ENCODE measurements around the gene CUX1. TPM values are rescaled to one million over a fixed set of nuclear protein-coding genes. Genes with fewer than 3 reads are reported as not detected.
"Not testable (repeated sequence)": the region's sequence is repeated elsewhere in the genome, so short reads cannot be mapped to it uniquely, and the experiment has no call there.

CUX1 gene
- total RNA-seq, 8 experiments from 2014 or later: 9.2 to 52.7 (median 24.2) TPM

GRCh38 chr7:102165136-102165535 lies 347.7 kb downstream of the CUX1 start:
- in situ Hi-C loops (cut with MboI; ENCODE audit: low pct_unique_long_range_greater_than_20kb in 2 of 9, low sequenced_read_pairs in 9 of 9, unreplicated experiment in 9 of 9): no loop called here
- no peak overlapping the region for H3K27ac ChIP-seq
- peaks cover 8 to 18% of the 10 kb centered on the region in 2 donors for H3K4me1 ChIP-seq (replicated peaks in 1 of 2)
- no peak overlapping the region for H3K4me3 ChIP-seq
- no peak for ATAC-seq (replicated peaks in 6 of 8)
- 55 to 95% (median 81%) methylated on average over 1 to 4 of the region's 6 CpGs; no CpG with 5 or more reads in 4 of the 10 experiments for WGBS, 10 experiments

- ATAC-seq (replicated peaks in 6 of 8): no peak
- 66 to 100% (median 92%) methylated on average over 3 to 5 of the region's 6 CpGs; no CpG with 5 or more reads in 5 of the 10 experiments for WGBS, 10 experiments
- Histone ChIP-seq H3K4me3 (no peak overlapping the region), H3K27ac (no peak overlapping the region), H3K4me1 (replicated peaks in 1 of 2) (peaks cover 13 to 24% of the 10 kb centered on the region in 2 donors)
- in situ Hi-C loops (cut with MboI; ENCODE audit: low pct_unique_long_range_greater_than_20kb in 2 of 9, low sequenced_read_pairs in 9 of 9, unreplicated experiment in 9 of 9): no loop called here
Observed at GRCh38 chr7:102167254-102167653, 349.8 kb downstream of the CUX1 start.

- no peak overlapping the region for H3K27ac ChIP-seq
- H3K4me3 ChIP-seq: no peak overlapping the region
- in situ Hi-C loops (cut with MboI; ENCODE audit: low pct_unique_long_range_greater_than_20kb in 2 of 9, low sequenced_read_pairs in 9 of 9, unreplicated experiment in 9 of 9): no loop called here
- ATAC-seq (replicated peaks in 6 of 8): peak in 5 of 8 experiments; percentile 33 to 78 (median 72)
- WGBS, 10 experiments: 18 to 89% (median 30%) methylated on average over 4 to 13 of the region's 14 CpGs; no CpG with 5 or more reads in 1 of the 10 experiments
- peaks cover 13 to 24% of the 10 kb centered on the region in 2 donors for H3K4me1 ChIP-seq (replicated peaks in 1 of 2)
Observed at GRCh38 chr7:102169651-102170392, 352.4 kb downstream of the CUX1 start.

GRCh38 chr7:102170393-102170970 lies 353.1 kb downstream of the CUX1 start:
- WGBS, 10 experiments: 0 to 83% (median 61%) methylated on average over 1 to 6 of the region's 22 CpGs; no CpG with 5 or more reads in 2 of the 10 experiments
- peaks cover 13 to 24% of the 10 kb centered on the region in 2 donors for H3K4me1 ChIP-seq (replicated peaks in 1 of 2)
- in situ Hi-C loops (cut with MboI; ENCODE audit: low pct_unique_long_range_greater_than_20kb in 2 of 9, low sequenced_read_pairs in 9 of 9, unreplicated experiment in 9 of 9): no loop called here
- peak in 5 of 8 experiments; percentile 63 to 99 (median 97) for ATAC-seq (replicated peaks in 6 of 8)
- no peak overlapping the region for H3K4me3 ChIP-seq
- H3K27ac ChIP-seq: no peak overlapping the region

- Histone ChIP-seq H3K4me3 (no peak overlapping the region), H3K4me1 (replicated peaks in 1 of 2) (peaks cover 19 to 20% of the 10 kb centered on the region in 2 donors), H3K27ac (no peak overlapping the region)
- ATAC-seq (replicated peaks in 6 of 8): no peak
- in situ Hi-C loops (cut with MboI; ENCODE audit: low pct_unique_long_range_greater_than_20kb in 2 of 9, low sequenced_read_pairs in 9 of 9, unreplicated experiment in 9 of 9): no loop called here
- WGBS, 10 experiments: 80 to 100% (median 94%) methylated on average over 1 to 12 of the region's 13 CpGs; no CpG with 5 or more reads in 4 of the 10 experiments
Observed at GRCh38 chr7:102173669-102174068, 356.2 kb downstream of the CUX1 start.

- H3K27ac ChIP-seq: no peak overlapping the region
- no peak overlapping the region for H3K4me3 ChIP-seq
- H3K4me1 ChIP-seq (replicated peaks in 1 of 2): peaks cover 3 to 8% of the 10 kb centered on the region in 2 donors
- in situ Hi-C loops (cut with MboI; ENCODE audit: low pct_unique_long_range_greater_than_20kb in 2 of 9, low sequenced_read_pairs in 9 of 9, unreplicated experiment in 9 of 9): no loop called here
- ATAC-seq (replicated peaks in 6 of 8): peak in 2 of 8 experiments; percentile 39 to 40
- WGBS, 10 experiments: 61 to 87% (median 73%) methylated on average over 3 to 11 of the region's 24 CpGs; no CpG with 5 or more reads in 4 of the 10 experiments
Observed at GRCh38 chr7:102175423-102176170, 358.2 kb downstream of the CUX1 start.

GRCh38 chr7:102178410-102178809 lies 361.0 kb downstream of the CUX1 start:
- no peak for ATAC-seq (replicated peaks in 6 of 8)
- H3K27ac ChIP-seq: no peak overlapping the region
- H3K4me3 ChIP-seq: no peak overlapping the region
- 83 to 100% (median 90%) methylated on average over 1 to 7 of the region's 18 CpGs; no CpG with 5 or more reads in 6 of the 10 experiments for WGBS, 10 experiments
- in situ Hi-C loops (cut with MboI; ENCODE audit: low pct_unique_long_range_greater_than_20kb in 2 of 9, low sequenced_read_pairs in 9 of 9, unreplicated experiment in 9 of 9): no loop called here
- H3K4me1 ChIP-seq (replicated peaks in 1 of 2): peaks cover 0 to 7% of the 10 kb centered on the region in 2 donors

GRCh38 chr7:102180727-102181126 lies 363.3 kb downstream of the CUX1 start:
- no peak overlapping the region for H3K4me3 ChIP-seq
- peaks cover 0 to 4% of the 10 kb centered on the region in 2 donors for H3K4me1 ChIP-seq (replicated peaks in 1 of 2)
- no peak for ATAC-seq (replicated peaks in 6 of 8)
- in situ Hi-C loops (cut with MboI; ENCODE audit: low pct_unique_long_range_greater_than_20kb in 2 of 9, low sequenced_read_pairs in 9 of 9, unreplicated experiment in 9 of 9): no loop called here
- H3K27ac ChIP-seq: no peak overlapping the region
- WGBS, 10 experiments: 80 to 92% (median 86%) methylated on average over 4 to 10 of the region's 10 CpGs; no CpG with 5 or more reads in 1 of the 10 experiments

GRCh38 chr7:102181517-102181916 lies 364.1 kb downstream of the CUX1 start:
- WGBS, 10 experiments: 90 to 100% (median 98%) methylated on average over 2 to 8 of the region's 8 CpGs
- no peak for ATAC-seq (replicated peaks in 6 of 8)
- H3K4me3 ChIP-seq: no peak overlapping the region
- H3K27ac ChIP-seq: no peak overlapping the region
- H3K4me1 ChIP-seq (replicated peaks in 1 of 2): no peaks in the 10 kb centered on the region
- in situ Hi-C loops (cut with MboI; ENCODE audit: low pct_unique_long_range_greater_than_20kb in 2 of 9, low sequenced_read_pairs in 9 of 9, unreplicated experiment in 9 of 9): no loop called here

GRCh38 chr7:102182016-102182415 lies 364.6 kb downstream of the CUX1 start:
- H3K4me3 ChIP-seq: no peak overlapping the region

GRCh38 chr7:102183848-102184247 lies 366.4 kb downstream of the CUX1 start:
- in situ Hi-C loops (cut with MboI; ENCODE audit: low pct_unique_long_range_greater_than_20kb in 2 of 9, low sequenced_read_pairs in 9 of 9, unreplicated experiment in 9 of 9); H3K4me1 ChIP-seq (replicated peaks in 1 of 2); H3K27ac ChIP-seq; ATAC-seq (replicated peaks in 6 of 8); H3K4me3 ChIP-seq: not testable (repeated sequence)
- WGBS, 10 experiments: 83 to 100% (median 100%) methylated on average over 1 to 6 of the region's 7 CpGs; no CpG with 5 or more reads in 3 of the 10 experiments

More at GRCh38 chr7:102182016-102182415, 364.6 kb downstream of the CUX1 start:
- no peak for ATAC-seq (replicated peaks in 6 of 8)
- H3K27ac ChIP-seq: no peak overlapping the region
- no peaks in the 10 kb centered on the region for H3K4me1 ChIP-seq (replicated peaks in 1 of 2)
- in situ Hi-C loops (cut with MboI; ENCODE audit: low pct_unique_long_range_greater_than_20kb in 2 of 9, low sequenced_read_pairs in 9 of 9, unreplicated experiment in 9 of 9): no loop called here
- 76 to 100% (median 98%) methylated on average over 2 to 3 of the region's 3 CpGs; no CpG with 5 or more reads in 6 of the 10 experiments for WGBS, 10 experiments

GRCh38 chr7:102184303-102184702 lies 366.9 kb downstream of the CUX1 start:
- Histone ChIP-seq H3K4me3 (no peak overlapping the region), H3K27ac (no peak overlapping the region), H3K4me1 (replicated peaks in 1 of 2) (no peaks in the 10 kb centered on the region)
- in situ Hi-C loops (cut with MboI; ENCODE audit: low pct_unique_long_range_greater_than_20kb in 2 of 9, low sequenced_read_pairs in 9 of 9, unreplicated experiment in 9 of 9): no loop called here
- no peak for ATAC-seq (replicated peaks in 6 of 8)
- WGBS, 10 experiments: 75 to 100% (median 97%) methylated on average over 1 to 4 of the region's 4 CpGs; no CpG with 5 or more reads in 4 of the 10 experiments

- WGBS, 10 experiments: 87 to 96% (median 96%) methylated on average over 3 to 13 of the region's 16 CpGs; no CpG with 5 or more reads in 4 of the 10 experiments
- H3K4me3 ChIP-seq: no peak overlapping the region
- H3K4me1 ChIP-seq (replicated peaks in 1 of 2): no peaks in the 10 kb centered on the region
- no peak overlapping the region for H3K27ac ChIP-seq
- in situ Hi-C loops (cut with MboI; ENCODE audit: low pct_unique_long_range_greater_than_20kb in 2 of 9, low sequenced_read_pairs in 9 of 9, unreplicated experiment in 9 of 9): no loop called here
- ATAC-seq (replicated peaks in 6 of 8): no peak
Observed at GRCh38 chr7:102185796-102186195, 368.4 kb downstream of the CUX1 start.

All from motor neuron (in vitro differentiated cells).